GM18508 (cell line): ENCODE measurements around the gene CEP170.
"Not testable (repeated sequence)": the region's sequence is repeated elsewhere in the genome, so short reads cannot be mapped to it uniquely, and the experiment has no call there.

Source experiments
- ATAC-seq: cut with Tn5 transposase; IDR thresholded peaks from one replicate; pipeline ENCODE4 v1.9.1; 2021; ENCODE audit warnings: moderate number of reproducible peaks; ENCODE audit not compliant: insufficient read depth, unreplicated experiment

CEP170 gene

DNA sequence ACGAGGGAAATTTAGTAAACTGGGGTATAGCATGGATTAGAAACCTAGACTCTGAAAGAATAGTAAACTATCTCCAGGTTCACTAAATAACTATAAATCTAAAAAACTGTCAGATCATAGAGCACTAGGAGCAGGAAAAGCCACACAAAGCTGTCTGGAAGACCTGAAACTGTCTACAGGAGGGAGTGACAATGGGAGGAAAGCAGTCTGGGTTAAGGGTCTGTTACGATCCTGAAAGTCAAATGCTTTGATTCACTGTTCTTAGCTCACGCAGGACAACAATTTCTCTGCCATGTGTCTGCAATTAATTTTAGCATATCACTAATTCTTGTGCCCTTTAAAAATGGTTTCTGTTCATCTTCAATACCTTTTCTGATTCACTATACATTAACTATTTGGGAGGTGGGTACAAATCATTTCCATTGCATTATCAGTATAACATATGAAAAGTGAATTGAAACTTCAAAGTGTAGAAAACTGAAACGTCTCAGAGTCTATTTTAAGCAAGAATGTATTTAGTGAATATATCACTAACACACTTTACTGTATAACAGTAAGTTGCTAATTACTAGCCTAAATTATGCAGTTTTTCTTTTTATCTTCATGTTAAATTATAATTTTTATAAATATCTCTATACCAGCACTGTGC, 18.4 kb downstream of the CEP170 start:
- ATAC-seq: peak; percentile 53

DNA sequence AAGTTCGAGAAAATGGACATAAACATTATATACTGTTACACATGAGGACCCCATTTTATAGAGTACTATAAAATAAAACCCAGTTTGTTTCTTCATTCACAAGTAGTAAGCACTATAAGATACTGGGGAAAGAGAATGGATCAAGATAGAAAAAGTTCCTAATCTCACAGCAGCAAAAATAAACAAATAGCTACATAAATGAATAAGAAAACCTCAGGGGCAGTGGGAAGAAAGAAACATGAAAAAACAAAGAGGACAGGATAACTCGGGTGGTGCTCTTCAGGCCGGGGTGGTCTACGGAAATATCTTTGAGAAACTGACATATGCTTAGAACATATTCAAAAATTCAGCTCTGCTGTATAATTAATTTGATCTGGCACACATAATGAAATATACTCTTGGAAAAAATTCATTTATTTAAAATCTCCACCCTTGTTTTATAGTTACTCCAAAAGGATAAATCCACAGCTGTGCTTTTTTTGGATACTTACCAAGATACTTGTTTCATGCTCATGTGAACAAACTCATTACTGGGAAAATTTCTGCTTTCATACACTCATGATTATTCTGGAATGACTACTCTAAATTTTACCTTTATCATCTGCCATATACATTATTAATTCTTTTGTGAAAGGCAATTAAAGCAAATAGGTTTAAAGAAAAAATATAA, 20.0 kb downstream of the CEP170 start:
- no peak for ATAC-seq

DNA sequence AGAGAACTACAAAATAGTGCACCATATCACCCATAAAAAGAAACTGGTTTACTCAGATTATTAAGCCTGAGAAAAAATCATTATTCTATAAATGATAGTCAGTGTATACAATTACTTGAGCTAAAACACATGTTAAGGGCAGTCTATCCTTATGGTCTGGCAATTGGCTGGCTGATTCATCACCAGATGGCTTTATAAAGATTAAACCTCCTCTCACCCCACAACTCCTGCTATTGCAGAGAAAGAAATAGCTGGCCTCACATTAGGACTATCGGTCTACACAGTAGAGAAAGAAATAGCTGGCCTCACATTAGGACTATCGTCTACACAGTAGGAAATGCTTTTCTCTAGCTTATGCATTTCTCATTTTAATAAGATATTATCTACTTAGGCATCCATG, 21.2 kb downstream of the CEP170 start:
- ATAC-seq: no peak

DNA sequence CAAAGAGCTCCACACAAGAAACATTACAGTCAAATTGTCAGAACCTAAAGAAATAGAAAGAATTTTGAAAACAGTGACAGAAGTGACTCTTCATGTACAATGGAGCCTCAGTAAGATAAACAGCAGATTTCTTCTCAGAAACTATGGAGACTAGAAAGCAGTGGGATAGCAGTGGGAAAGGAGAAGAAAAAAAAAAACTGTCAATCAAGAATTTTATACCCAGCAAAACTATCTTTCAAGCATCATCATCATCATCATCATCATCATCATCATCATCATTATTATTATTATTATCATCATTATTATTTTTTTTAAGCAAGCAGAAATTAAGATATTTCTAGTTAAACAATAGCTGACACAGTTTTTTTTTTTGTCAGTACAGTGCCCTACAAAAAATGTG, 24.2 kb downstream of the CEP170 start:
- ATAC-seq: no peak

DNA sequence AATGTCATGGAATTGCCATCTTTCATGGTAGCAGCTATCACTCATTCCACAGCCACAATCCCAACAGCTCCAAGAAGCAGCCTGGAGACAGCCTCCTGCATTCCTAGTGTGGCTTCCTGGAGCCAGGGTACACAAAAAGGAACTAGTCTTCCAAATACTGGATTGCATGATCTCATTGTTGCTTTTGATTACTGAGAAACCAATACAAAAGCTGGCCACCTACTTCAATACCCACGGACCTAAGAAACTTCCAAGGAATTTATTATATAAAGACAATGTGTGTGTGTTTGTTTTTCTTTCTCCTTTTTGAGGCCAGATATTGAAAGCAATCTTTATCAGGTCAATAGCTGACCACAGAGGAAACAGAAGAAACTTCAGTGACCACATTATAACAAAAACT, 25.6 kb downstream of the CEP170 start:
- ATAC-seq: no peak

DNA sequence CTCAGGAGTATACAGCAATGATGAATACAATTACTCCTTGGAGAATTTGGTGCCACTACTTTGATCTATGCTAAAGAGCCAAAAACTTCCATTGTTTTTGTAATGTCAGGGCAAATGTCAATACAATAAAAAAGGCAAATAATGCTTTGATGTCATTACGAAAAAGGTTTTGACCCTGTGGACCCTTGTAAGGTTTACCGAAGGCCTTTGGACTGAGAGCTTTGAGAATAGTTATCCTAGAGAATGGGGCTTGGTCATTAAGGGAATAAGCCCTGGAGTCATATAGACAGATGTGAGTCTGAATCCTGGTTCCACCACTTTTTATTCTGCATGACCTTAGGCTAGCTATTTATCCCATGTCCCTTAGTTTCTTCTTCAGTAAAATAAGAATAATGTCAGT, 27.5 kb downstream of the CEP170 start:
- no peak for ATAC-seq

DNA sequence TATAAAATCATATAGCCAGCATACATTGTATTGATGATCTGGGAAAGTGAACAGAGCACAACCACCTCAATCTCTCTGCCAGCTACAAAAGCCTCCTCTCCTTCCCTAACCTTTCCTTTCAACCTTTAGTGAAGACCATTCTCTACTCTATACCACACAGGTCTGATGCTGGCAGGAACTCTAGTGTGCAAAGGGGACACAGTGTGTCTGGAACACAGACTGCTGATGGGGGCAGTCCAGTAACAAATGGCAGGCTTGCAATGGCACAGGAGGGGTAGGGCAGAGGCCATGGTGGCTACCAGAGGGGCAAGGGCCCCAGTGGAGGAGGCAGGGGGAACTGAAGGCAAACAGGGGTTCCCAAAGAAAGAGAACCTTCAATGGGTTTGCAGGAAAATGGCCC, 37.0 kb downstream of the CEP170 start:
- no peak for ATAC-seq

DNA sequence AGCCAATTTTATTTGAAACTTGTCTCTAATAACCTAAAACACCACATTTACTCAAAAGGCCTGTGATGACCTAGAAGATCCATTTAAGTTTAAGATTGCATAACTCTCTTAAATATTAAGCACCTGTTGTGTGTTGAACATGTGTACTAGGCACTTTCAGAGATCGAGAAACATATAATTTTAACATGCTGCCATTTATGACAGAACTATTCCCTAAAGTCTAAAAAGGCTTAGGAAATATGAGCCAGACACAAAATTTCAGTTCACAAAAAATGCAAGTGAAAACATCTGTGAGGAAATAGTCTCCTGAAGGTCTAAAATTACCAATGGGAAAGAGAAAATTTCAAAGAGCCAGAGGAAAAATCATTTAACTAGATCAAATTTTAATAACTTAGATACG, 37.7 kb downstream of the CEP170 start:
- no peak for ATAC-seq

DNA sequence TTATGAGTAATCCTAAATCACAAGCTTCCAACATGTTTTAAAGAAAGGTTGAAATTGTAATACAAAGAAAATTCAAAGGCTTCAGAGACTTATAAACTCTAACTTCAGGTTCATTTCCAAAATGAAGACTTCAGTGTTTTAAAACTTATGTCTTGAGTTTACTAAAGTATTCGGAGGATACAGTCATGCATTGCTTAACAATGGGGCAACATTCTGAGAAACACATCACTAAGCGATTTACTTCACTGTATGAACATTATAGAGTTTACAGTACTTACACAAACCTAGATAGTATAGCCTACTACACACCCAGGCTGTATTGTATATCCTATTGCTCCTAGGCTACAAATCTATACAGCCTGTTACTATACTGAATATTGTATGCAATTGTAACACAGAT, 38.3 kb downstream of the CEP170 start:
- no peak for ATAC-seq

DNA sequence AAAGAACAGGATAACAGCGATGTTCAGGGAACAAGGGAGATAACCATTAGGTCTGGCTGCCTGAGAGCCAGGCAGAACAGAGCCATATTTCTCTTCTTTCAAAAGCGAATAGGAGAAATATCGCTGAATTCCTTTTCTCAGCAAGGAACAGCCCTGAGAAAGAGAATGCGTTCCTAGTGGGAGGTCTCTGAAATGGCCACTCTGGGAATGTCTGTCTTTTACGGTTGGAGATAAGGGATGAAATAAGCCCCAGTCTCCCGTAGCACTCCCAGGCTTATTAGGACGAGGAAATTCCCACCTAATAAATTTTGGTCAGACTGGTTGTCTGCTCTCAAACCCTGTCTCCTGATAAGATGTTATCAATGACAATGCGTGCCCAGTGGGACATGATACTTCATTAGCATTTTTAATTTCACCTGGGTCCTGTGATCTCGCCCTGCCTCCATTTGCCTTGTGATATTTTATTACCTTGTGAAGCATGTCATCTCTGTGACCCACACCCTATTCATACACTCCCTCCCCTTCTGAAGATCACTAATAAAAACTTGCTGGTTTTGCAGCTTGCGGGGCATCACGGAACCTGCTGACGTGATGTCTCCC, 39.7 kb downstream of the CEP170 start:
- not testable (repeated sequence) for ATAC-seq

- ATAC-seq: no peak
These were observed 41.9 kb downstream of the CEP170 start for GRCh38 chr1:243213045-243213787.

DNA sequence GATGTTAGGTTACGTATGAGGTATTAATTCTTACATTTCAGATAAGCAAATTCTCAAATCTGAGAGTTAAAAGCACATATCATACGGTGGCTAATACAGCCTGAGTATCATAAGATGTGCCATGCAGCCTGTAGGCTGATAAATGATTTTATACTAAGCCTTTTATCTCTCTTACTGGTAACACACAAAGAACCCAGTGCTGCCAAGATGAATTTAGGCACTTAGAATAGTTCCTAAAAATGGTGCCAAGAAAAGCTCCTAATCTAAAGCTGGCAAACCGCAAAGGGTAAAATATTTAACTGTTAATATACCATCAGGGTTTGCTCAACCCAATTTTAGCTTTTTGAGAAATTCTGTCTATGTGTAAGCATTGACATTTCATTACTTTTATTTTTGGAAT, 43.1 kb downstream of the CEP170 start:
- ATAC-seq: not testable (repeated sequence)

DNA sequence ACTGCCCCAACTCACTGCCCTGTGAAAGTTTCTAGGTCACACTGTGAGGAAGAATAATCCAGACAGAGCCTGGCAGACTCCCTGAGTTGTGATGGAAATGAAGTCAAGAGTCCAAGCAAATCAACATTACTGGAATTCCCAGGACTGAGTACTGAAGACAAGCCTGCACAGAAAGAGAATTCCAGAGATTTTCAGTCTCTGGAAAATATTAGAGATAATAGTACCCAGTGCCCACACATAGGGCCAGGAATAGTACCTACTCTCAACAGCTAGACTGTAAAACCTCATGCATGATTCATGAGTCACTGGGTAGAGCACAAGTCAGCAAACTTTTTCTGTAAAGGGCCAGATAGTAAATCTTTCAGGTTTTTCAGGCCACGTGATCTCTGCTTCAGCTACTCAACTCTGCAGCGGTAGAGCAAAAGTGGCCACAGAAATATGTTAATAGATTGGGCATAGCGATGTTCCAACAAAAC, 50.0 kb downstream of the CEP170 start:
- not testable (repeated sequence) for ATAC-seq

- not testable (repeated sequence) for ATAC-seq
These were observed 50.7 kb downstream of the CEP170 start for GRCh38 chr1:243204336-243204735.

DNA sequence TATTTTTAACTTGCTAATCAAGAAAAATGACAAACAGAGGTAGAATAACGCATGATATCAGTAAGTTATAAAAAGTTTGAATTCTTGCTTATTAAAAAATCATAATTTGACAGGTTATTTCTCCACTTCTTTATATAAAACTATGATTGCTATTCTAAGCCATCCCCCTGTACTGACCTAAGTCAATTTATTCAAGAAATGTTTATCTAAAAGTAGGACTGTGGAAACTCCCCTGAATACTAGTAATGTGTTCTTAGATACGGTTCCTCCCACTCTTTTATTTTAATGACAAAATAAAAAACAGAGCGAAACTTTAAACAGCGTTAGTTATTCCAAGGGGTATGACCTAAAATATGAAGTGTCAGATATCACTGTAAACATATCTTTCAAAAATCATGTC, 51.9 kb downstream of the CEP170 start:
- ATAC-seq: not testable (repeated sequence)

- not testable (repeated sequence) for ATAC-seq
These were observed 53.8 kb downstream of the CEP170 start for GRCh38 chr1:243201316-243201715.

- ATAC-seq: not testable (repeated sequence)
These were observed 57.6 kb downstream of the CEP170 start for GRCh38 chr1:243197524-243197923.

- ATAC-seq: not testable (repeated sequence)
These were observed 61.8 kb downstream of the CEP170 start for GRCh38 chr1:243193330-243193729.

GRCh38 chr1:243186201-243186995, 68.7 kb downstream of the CEP170 start:
- not testable (repeated sequence) for ATAC-seq

- not testable (repeated sequence) for ATAC-seq
These were observed 70.3 kb downstream of the CEP170 start for GRCh38 chr1:243184787-243185186.
